Right hindlimb (tissue), 1 donor: Measurements from ENCODE around the gene C1orf141.
A peak's percentile ranks its signal among the peaks of the same experiment; 100 is the strongest.
"Not testable (repeated sequence)": the region's sequence is repeated elsewhere in the genome, so short reads cannot be mapped to it uniquely, and the experiment has no call there.

Experiments
- DNase-seq: peaks from one replicate; pipeline ENCODE4 v3.0.0-alpha.2; 2018

C1orf141 gene

DNA sequence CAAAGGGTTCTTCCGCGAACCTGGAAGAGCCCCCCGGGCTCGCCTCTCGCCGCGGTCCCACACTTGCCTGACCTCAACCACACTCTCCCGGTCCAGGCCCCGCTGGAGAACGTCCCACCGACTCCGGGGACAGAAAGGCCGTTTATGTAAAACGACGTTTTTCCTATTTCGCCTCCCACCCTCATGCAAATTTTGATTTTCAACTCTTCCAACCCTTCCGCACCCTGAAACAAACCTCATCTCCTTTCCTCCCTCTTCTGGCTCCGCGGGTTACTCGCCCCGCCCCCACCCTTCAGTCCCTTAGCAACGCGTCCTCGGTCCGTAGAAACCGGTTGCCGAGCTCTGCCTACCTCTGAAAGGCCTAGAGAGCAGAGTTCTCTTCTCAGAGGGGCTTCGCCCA is at the start of gene C1orf141:
TSS of gene C1orf141 (minus strand) at position 276 of the 400 bp plus-strand sequence. CDS start 7,730 bp downstream, outside the sequence.
- DNase-seq = peak; percentile 60

GRCh38 chr1:67175530-67176087 is 40.8 kb upstream of the C1orf141 start:
- DNase-seq = no peak

DNA sequence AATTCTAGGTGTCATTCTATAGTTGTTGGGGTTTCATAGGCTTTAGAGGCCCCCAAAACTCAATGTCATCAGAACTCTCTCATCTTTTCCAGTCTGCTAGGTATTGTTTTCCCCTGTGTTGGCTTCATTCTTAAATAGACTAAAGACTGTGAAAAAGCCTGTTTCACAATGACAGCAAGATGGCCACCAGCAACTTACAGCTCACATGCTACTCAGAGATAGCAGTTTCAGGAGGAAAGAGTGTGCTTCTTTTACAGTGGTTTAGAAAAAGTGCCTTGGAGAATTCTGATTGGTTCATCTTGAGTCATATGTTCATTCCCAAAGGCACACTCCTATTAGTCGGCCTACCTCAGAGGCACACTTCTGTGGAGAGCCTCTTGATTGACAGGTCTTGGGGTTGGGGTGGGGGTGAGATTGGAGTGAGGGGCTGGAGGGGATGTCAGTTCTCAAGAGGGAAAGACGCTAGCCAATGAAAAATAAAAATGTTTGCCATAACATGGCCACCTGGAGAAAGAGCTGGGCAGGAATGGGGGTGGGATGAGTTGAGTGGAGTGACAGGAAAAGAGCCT is 40.0 kb upstream of the C1orf141 start:
- DNase-seq = no peak

- no peak for DNase-seq
Observed at GRCh38 chr1:67173988-67174387, 39.2 kb upstream of the C1orf141 start.

- no peak for DNase-seq
Observed at GRCh38 chr1:67171978-67172377, 37.2 kb upstream of the C1orf141 start.

DNA sequence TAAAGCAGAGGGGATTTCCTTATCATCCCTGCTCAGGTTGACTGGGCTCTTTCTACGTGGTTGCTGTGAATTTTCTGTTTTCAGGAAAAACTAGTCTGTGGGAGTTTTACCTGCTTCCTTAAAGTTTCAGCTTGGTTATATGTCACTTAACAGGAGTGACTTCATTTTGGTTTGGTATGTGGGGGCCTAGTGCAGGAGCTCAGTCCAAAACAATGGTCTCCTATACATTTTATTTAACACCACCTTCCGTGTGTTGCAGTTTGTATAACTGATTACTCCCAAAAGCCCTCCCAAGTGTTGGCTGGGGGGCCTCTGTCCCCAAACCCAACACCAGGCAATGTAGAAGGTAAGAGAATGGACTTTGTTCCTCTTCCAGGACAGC is 36.8 kb upstream of the C1orf141 start:
- DNase-seq = no peak

- DNase-seq = no peak
Observed at GRCh38 chr1:67170751-67171573, 36.2 kb upstream of the C1orf141 start.

- DNase-seq = no peak
Observed at GRCh38 chr1:67169932-67170331, 35.2 kb upstream of the C1orf141 start.

GRCh38 chr1:67169496-67169895 is 34.7 kb upstream of the C1orf141 start:
- no peak for DNase-seq

- DNase-seq = no peak
Observed at GRCh38 chr1:67166196-67166595, 31.4 kb upstream of the C1orf141 start, which contains the start of gene IL23R. Gene IL23R, plus strand, starts transcription at chr1:67166454. Its CDS starts 1,667 bp downstream, at chr1:67168121.

- no peak for DNase-seq
Observed at GRCh38 chr1:67165468-67166041, 30.8 kb upstream of the C1orf141 start.

GRCh38 chr1:67162954-67163353 is 28.2 kb upstream of the C1orf141 start:
- DNase-seq = no peak

DNA sequence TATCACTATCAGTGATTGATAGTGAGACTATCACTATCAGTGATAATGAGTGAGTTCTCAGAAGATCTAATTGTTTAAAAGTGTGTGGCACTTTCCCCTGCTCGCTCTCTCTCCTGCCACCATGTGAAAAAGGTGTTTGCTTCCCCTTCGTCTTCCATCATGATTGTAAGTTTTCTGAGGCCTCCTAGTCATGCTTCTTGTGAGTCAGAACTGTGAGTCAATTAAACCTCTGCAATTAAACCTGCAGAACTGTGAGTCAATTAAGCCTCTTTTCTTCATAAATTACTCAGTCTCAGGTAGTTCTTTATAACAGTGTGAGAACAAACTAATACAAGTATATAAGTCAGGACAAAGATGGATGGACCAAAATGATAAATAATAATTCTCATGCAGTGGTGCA is 24.5 kb upstream of the C1orf141 start:
- DNase-seq = no peak

GRCh38 chr1:67158401-67158800 is 23.6 kb upstream of the C1orf141 start:
- DNase-seq = no peak

GRCh38 chr1:67150931-67151330 is 16.2 kb upstream of the C1orf141 start:
- no peak for DNase-seq

DNA sequence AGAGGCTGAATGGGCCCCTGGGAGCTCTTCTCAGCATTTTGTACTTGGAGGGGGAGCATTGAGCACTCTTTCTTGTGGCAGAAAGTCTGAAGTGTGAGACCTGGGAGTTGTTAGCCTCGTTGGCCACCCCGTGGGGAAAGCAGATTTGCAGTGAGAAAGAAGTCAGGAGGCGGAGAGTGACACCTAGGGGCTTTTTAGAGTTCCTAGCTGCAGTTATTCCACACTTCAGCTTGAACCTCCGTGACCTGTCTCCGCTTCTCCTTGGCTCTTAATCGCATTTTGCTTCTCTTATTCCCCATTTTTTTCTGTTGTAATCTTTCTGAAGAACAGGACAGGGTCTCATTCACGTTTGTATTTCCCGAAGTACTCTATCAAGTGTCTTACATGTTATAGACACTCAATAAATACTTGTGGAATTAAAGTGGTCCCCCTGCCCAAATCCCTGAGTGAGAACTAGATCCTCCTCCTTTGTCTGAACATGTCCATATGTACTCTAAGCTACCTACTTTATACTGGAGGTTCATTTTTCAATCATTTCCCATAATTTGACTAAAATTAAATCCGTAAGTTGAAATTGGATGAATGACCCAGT is 14.5 kb upstream of the C1orf141 start:
- peak; percentile 56 for DNase-seq

DNA sequence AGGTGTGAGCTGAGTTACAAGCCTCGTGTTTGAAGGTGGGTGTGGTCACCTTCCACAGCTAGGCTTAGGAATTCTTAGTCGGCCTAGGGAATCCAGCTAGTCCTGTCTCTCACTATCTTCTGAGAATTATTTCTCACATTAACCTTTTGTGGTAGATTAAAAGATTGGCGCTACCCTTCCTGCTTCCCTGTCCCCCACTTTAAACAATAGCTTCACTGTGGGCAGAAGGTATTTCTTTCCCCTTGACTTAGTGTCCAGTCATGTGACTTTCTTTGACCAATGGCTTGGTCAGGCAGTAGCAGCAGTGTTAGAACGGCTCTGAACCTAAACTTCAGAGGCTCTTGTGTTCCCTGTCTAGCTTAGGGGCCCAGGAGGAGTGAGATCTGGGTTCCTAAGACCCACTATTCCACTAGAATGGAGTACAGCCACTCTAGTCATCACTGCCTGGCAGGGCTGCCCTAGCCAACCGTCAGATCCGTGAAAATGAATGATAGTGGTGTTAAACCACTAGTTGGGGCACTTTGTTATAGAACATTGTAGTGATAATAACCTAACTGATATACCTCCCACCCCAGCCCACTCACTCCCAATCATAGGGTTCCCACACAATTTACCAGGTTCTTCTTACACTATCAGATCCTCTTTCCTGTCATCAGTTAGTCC is 13.9 kb upstream of the C1orf141 start:
- no peak for DNase-seq

DNA sequence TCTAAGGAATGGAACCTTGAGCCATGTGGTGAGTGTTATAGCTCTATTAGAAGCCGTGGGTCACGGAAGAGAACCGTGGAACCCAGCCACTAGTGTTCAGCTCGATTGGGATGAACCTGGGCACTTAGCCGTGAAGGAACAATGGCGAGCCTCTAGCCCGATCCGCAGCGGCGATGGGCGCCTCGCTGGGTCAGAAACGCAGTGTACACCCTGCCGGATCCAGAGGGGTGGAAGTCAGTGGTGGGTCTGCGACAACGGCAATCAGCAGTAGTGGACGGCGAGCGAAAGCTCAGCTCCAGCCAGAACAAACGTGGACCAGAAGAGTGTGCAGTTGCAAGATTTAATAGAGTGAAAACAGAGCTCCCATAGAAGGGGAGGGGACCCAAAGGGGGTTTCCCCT is 13.2 kb upstream of the C1orf141 start:
- not testable (repeated sequence) for DNase-seq

GRCh38 chr1:67146539-67146938 is 11.8 kb upstream of the C1orf141 start:
- no peak for DNase-seq

DNA sequence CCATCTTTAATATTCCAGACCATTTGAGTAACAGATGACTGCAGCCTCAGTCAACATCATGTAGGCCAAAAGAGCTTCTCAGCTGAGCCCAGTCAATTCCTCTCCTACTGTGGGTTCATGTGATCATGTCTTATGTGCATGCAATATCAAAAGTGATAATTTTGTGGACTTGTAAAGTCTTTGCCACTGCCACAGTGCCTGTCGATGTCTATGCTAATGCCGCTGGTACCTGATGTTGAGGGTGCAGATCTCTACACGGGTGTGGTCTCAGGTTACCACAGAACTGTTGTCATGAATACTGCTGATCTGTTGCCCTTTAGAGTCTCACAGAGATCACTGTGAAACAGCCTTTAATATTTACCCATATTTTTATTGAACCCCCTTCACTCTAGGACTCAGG is 11.3 kb upstream of the C1orf141 start:
- DNase-seq = no peak

DNA sequence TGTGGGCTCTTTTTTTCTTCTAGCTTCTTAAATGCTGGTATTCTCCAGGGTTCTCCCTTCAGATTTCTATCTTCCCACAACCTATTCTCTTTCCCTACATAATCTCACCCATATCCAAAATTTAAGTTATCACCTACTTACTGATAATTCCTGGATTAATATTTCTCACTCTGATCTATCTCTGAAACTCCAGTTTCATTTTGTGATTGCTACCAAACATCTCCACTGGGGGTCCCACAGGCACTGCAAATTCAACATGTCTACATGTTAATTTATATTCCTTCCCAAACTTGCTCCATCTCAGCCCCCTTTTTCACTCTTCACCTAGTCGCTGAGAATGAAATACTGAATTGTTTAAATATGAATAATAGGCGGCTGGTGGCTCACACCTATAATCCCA is 9.9 kb upstream of the C1orf141 start:
- no peak for DNase-seq

- DNase-seq = no peak
Observed at GRCh38 chr1:67143966-67144365, 9.2 kb upstream of the C1orf141 start.

- no peak for DNase-seq
Observed at GRCh38 chr1:67142931-67143330, 8.2 kb upstream of the C1orf141 start.
